ENCODE results near the gene HES3.

The HES3 gene

GRCh38 chr1:6207921-6208320, 36.1 kb upstream of the HES3 start:
- Histone ChIP-seq H3K4me2 (ENCODE audit: low read length) (no peak overlapping the region), H3K27me3 (ENCODE audit: insufficient read depth, low read length) (peaks cover 6% of the 10 kb centered on the region; the same call in 1 of the 2 replicates), H3K4me3 (ENCODE audit: low read depth, low read length, poor library complexity, severe bottlenecking) (no peak overlapping the region)

GRCh38 chr1:6208723-6209660, 35.0 kb upstream of the HES3 start:
- no peaks in the 10 kb centered on the region for H4K20me1 ChIP-seq (ENCODE audit: insufficient read depth, low read length)
- peak overlapping the region; percentile 63 for H3K4me2 ChIP-seq (ENCODE audit: low read length)
- H3K9me3 ChIP-seq (ENCODE audit: low read length) = no peaks in the 10 kb centered on the region
- H3K9ac ChIP-seq (ENCODE audit: low read length) = no peak overlapping the region
- peak overlapping the region; percentile 47 for H3K4me3 ChIP-seq (ENCODE audit: low read depth, low read length, poor library complexity, severe bottlenecking)
- TF ChIP-seq EZH2 (IDR thresholded peaks at IDR 0.05; ENCODE audit: borderline replicate concordance, low read length) (no peak), CTCF (IDR thresholded peaks at IDR 0.05; ENCODE audit: low read length) (peak; percentile 33)
- no peaks in the 10 kb centered on the region for H3F3A ChIP-seq (ENCODE audit: insufficient read depth, low read length)
- no peaks in the 10 kb centered on the region for H3K9me2 ChIP-seq (ENCODE audit: low read depth, low read length)
- peaks cover 19% of the 10 kb centered on the region for H3K4me1 ChIP-seq (ENCODE audit: insufficient read depth, low read length, severe bottlenecking)
- H2AFZ ChIP-seq (ENCODE audit: low read length) = no peak overlapping the region
- peaks cover 6% of the 10 kb centered on the region; the same call in 1 of the 2 replicates for H3K27me3 ChIP-seq (ENCODE audit: insufficient read depth, low read length)
- no peaks in the 10 kb centered on the region for H3K79me2 ChIP-seq (ENCODE audit: insufficient read depth, low read length)
- H3K36me3 ChIP-seq (ENCODE audit: insufficient read depth, low read length) = no peaks in the 10 kb centered on the region
- H3K27ac ChIP-seq (ENCODE audit: low read depth, low read length, poor library complexity, severe bottlenecking) = no peak overlapping the region

More at GRCh38 chr1:6207921-6208320, 36.1 kb upstream of the HES3 start:
- H2AFZ ChIP-seq (ENCODE audit: low read length) = no peak overlapping the region
- no peaks in the 10 kb centered on the region for H3K79me2 ChIP-seq (ENCODE audit: insufficient read depth, low read length)
- no peaks in the 10 kb centered on the region for H3K9me3 ChIP-seq (ENCODE audit: low read length)
- peaks cover 19% of the 10 kb centered on the region for H3K4me1 ChIP-seq (ENCODE audit: insufficient read depth, low read length, severe bottlenecking)
- no peak overlapping the region for H3K9ac ChIP-seq (ENCODE audit: low read length)
- no peaks in the 10 kb centered on the region for H3K36me3 ChIP-seq (ENCODE audit: insufficient read depth, low read length)
- H3K9me2 ChIP-seq (ENCODE audit: low read depth, low read length) = no peaks in the 10 kb centered on the region
- no peaks in the 10 kb centered on the region for H3F3A ChIP-seq (ENCODE audit: insufficient read depth, low read length)
- H3K27ac ChIP-seq (ENCODE audit: low read depth, low read length, poor library complexity, severe bottlenecking) = no peak overlapping the region
- TF ChIP-seq EZH2 (IDR thresholded peaks at IDR 0.05; ENCODE audit: borderline replicate concordance, low read length) (no peak), CTCF (IDR thresholded peaks at IDR 0.05; ENCODE audit: low read length) (no peak)
- H4K20me1 ChIP-seq (ENCODE audit: insufficient read depth, low read length) = no peaks in the 10 kb centered on the region

GRCh38 chr1:6209661-6210580, 34.1 kb upstream of the HES3 start:
- no peaks in the 10 kb centered on the region for H3F3A ChIP-seq (ENCODE audit: insufficient read depth, low read length)
- TF ChIP-seq CTCF (IDR thresholded peaks at IDR 0.05; ENCODE audit: low read length) (peak; percentile 28; the same call in 1 of the 2 replicates), EZH2 (IDR thresholded peaks at IDR 0.05; ENCODE audit: borderline replicate concordance, low read length) (no peak)
- H3K36me3 ChIP-seq (ENCODE audit: insufficient read depth, low read length) = no peaks in the 10 kb centered on the region
- H2AFZ ChIP-seq (ENCODE audit: low read length) = no peak overlapping the region
- H3K9ac ChIP-seq (ENCODE audit: low read length) = no peak overlapping the region
- peaks cover 6% of the 10 kb centered on the region; the same call in 1 of the 2 replicates for H3K27me3 ChIP-seq (ENCODE audit: insufficient read depth, low read length)
- no peaks in the 10 kb centered on the region for H3K9me2 ChIP-seq (ENCODE audit: low read depth, low read length)
- H3K27ac ChIP-seq (ENCODE audit: low read depth, low read length, poor library complexity, severe bottlenecking) = no peak overlapping the region
- H3K4me2 ChIP-seq (ENCODE audit: low read length) = peak overlapping the region; percentile 63
- no peaks in the 10 kb centered on the region for H3K79me2 ChIP-seq (ENCODE audit: insufficient read depth, low read length)
- peak overlapping the region; percentile 47 for H3K4me3 ChIP-seq (ENCODE audit: low read depth, low read length, poor library complexity, severe bottlenecking)
- no peaks in the 10 kb centered on the region for H4K20me1 ChIP-seq (ENCODE audit: insufficient read depth, low read length)
- no peaks in the 10 kb centered on the region for H3K9me3 ChIP-seq (ENCODE audit: low read length)
- peaks cover 19% of the 10 kb centered on the region for H3K4me1 ChIP-seq (ENCODE audit: insufficient read depth, low read length, severe bottlenecking)
